GM18867 (cell line): ENCODE data around the gene MYPN.
"Not testable (repeated sequence)": the region's sequence is repeated elsewhere in the genome, so short reads cannot be mapped to it uniquely, and the experiment has no call there.

Source experiments
- ATAC-seq: cut with Tn5 transposase; IDR thresholded peaks from one replicate; pipeline ENCODE4 v1.9.1; 2021; ENCODE audit warnings: mild to moderate bottlenecking, moderate library complexity; ENCODE audit not compliant: unreplicated experiment

MYPN gene

GRCh38 chr10:68223535-68224165 lies 114.4 kb downstream of the MYPN start:
- no peak for ATAC-seq

GRCh38 chr10:68224810-68225209 lies 115.5 kb downstream of the MYPN start:
- no peak for ATAC-seq

- ATAC-seq, result no peak
Measured at GRCh38 chr10:68230268-68230667, 121.0 kb downstream of the MYPN start.

- ATAC-seq, result peak; percentile 93
Measured at GRCh38 chr10:68231106-68231816, 122.0 kb downstream of the MYPN start.

- no peak for ATAC-seq
Measured at GRCh38 chr10:68231817-68232251, 122.5 kb downstream of the MYPN start, which contains the start of gene ATOH7. ATOH7 (minus strand) TSS chr10:68232113; CDS start chr10:68231677, 436 bp downstream.

GRCh38 chr10:68233046-68233445 lies 123.8 kb downstream of the MYPN start:
- ATAC-seq, result no peak

- ATAC-seq, result no peak
Measured at GRCh38 chr10:68235111-68235510, 125.8 kb downstream of the MYPN start.

- no peak for ATAC-seq
Measured at GRCh38 chr10:68235581-68235980, 126.3 kb downstream of the MYPN start.

- no peak for ATAC-seq
Measured at GRCh38 chr10:68237173-68237572, 127.9 kb downstream of the MYPN start.

GRCh38 chr10:68238371-68238770 lies 129.1 kb downstream of the MYPN start:
- ATAC-seq, result no peak

- no peak for ATAC-seq
Measured at GRCh38 chr10:68239069-68239468, 129.8 kb downstream of the MYPN start.

GRCh38 chr10:68239596-68240150 lies 130.4 kb downstream of the MYPN start:
- ATAC-seq, result no peak

GRCh38 chr10:68242051-68242450 lies 132.8 kb downstream of the MYPN start:
- no peak for ATAC-seq

GRCh38 chr10:68246397-68246796 lies 137.1 kb downstream of the MYPN start:
- not testable (repeated sequence) for ATAC-seq

GRCh38 chr10:68247931-68248330 lies 138.6 kb downstream of the MYPN start:
- ATAC-seq, result no peak

GRCh38 chr10:68249297-68249696 lies 140.0 kb downstream of the MYPN start:
- ATAC-seq, result no peak

GRCh38 chr10:68251151-68251550 lies 141.9 kb downstream of the MYPN start:
- no peak for ATAC-seq

- ATAC-seq, result no peak
Measured at GRCh38 chr10:68251625-68252495, 142.6 kb downstream of the MYPN start.

GRCh38 chr10:68253346-68253745 lies 144.1 kb downstream of the MYPN start:
- no peak for ATAC-seq

- ATAC-seq, result no peak
Measured at GRCh38 chr10:68261132-68261856, 152.0 kb downstream of the MYPN start.
